NCI-H128 (cell line): ENCODE data around the gene ZNF157.

Experiments
- DNase-seq: peaks from one replicate; lab custom pipeline; 2025; ENCODE audit not compliant: unreplicated experiment; lab: John Stamatoyannopoulos, UW

The ZNF157 gene

DNA sequence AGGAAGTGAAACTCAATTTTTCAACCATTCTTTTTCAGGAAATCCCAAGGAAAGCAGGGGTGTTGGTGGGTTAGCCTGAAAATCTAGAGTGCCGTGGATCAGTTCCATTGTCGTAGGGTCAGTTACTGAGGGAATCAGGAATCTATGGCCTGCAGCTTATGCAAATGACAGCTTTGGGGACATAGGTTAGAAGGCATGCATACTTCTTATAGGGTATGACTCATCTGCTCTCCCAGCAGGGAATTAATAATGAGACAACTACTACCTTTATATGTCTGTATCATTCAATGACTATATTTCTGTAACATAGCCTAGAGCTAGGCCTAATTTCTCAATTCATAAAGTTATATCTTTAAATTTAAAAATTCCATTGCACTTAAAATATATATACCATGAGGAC lies 76.1 kb downstream of the ZNF157 start:
- no peak for DNase-seq

DNA sequence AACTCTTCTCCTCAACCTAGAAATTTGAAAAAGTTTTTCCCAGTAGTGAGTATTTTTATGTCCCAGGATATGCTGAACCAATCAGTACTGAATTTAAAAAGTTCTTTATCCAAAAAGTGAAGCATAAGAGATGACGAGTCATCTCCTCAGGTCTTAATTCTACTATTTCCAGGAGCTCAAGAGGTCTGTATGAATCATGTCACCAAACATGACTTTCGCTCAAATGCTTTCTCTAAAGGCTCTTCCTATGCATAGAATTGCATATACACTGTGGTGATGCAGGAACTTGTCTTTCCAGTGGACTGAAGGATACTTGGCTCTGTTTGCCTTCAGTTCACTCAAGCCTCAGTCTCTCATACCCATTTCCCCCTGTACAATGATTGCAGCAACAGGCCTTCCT lies 76.6 kb downstream of the ZNF157 start:
- DNase-seq, result no peak

DNA sequence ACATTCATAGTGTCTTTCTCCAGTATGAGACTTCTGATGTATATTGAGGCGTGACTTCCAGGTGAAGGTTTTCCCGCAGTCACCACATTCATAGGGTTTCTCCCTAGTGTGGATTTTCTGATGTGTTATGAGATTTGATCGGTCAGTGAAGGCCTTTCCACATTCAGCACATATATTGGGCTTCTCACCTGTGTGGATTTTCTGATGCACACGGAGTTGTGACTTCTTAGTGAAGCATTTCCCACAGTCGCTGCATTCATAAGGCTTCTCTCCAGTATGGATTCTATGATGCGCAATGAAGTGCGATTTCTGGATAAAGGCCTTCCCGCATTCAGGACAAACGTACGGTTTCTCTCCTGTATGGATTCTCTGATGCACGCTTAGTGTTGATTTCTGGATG lies 77.2 kb downstream of the ZNF157 start:
- no peak for DNase-seq

DNA sequence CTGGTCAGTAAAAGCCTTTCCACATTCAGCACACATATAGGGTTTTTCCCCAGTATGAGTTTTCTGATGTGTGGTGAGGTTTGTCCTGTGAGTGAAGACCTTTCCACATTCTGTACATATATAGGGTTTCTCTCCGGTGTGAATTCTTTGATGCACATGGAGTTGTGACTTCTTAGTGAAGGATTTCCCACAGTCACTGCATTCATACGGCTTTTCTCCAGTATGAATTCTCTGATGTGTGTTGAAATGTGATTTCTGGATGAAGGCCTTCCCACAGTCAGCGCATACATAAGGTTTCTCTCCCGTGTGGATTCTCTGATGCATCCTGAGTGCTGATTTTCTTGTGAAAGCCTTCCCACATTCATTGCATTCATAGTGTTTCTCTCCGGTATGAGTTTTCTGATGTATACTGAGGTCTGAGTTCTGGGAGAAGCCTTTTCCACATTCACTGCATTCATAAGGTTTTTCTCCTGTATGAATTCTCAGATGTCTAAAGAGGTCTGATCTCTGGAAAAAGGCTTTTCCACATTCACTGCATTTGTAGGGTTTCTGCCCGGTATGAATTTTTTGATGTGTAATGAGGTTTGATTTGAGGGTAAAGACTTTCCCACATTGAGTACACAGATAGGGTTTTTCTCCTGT lies 77.9 kb downstream of the ZNF157 start:
- DNase-seq, result no peak

DNA sequence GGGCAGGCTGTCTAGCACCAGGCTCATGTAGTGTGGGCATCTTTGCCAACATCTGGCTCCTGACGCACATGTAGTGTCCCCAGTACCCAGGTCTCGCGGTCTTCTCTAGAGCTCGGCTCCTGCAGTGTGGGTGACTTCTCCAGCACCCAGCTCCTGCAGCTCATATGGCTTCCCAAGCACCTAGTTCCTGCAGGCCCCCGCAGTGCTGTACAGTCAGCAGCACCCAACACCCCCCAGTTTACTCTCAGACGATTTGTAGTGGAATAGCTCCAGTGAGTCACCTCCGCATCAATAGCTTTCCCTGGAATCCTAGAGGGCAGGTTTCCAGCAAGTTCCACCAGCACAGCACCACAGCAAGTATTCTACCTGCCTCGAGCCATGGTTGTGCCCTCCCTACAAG lies 81.7 kb downstream of the ZNF157 start:
- DNase-seq, result no peak

DNA sequence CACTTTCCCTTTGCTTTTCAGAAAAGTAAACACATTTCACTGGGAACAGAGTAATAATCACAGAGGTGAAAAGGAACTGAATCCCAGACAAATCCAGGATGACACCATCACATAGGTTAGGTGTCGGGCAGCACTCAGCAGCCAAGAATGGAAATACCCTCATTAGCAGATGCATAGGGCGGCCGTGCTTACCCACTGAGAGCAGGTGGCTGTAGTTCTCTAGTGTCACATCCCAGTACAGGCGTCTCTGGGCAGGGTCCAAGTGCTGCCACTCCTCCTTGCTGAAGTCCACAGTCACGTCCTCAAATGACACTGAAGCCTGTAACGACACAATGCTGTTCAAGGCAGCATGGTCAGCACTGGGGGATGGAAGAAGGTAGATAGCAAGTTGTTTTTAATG lies 85.7 kb downstream of the ZNF157 start:
- DNase-seq, result no peak

DNA sequence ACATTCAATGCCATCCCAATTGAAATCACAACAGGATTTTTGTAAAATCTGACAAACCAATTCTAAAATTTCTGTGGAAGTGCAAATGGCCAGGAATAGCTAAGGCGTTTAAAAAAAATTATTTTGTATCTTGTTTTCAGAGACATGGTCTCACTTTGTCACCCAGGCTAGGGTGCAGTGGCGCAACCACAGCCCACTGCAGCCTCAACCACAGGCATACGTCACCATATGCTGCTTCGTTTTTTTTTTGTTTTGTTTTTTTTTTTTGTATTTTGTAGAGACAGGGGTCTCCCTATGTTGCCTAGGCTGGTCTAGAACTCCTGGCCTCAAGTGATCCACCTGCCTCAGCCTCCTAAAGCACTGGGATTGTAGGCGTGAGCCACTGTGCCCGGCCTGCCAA lies 88.2 kb downstream of the ZNF157 start:
- no peak for DNase-seq

DNA sequence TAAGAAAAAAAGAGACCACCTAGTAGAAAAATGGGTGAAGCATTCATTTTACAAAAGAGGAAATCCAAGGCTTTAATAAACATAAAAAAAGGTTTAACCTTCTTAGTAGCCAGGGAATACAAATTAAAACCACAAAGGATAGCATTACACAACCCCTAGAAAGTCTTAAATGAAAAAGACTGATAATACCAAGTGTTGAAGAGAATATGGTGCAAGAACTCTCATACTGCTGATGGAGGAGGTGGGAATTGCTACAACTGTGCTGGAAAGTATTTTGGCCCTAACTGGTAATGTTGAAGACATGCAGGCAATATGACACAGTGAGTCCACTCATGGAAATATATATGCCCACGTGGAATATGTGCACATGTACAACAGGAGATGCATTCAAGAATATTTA lies 90.2 kb downstream of the ZNF157 start:
- no peak for DNase-seq
